ENCODE data around the gene ERCC1.

ERCC1 gene

DNA sequence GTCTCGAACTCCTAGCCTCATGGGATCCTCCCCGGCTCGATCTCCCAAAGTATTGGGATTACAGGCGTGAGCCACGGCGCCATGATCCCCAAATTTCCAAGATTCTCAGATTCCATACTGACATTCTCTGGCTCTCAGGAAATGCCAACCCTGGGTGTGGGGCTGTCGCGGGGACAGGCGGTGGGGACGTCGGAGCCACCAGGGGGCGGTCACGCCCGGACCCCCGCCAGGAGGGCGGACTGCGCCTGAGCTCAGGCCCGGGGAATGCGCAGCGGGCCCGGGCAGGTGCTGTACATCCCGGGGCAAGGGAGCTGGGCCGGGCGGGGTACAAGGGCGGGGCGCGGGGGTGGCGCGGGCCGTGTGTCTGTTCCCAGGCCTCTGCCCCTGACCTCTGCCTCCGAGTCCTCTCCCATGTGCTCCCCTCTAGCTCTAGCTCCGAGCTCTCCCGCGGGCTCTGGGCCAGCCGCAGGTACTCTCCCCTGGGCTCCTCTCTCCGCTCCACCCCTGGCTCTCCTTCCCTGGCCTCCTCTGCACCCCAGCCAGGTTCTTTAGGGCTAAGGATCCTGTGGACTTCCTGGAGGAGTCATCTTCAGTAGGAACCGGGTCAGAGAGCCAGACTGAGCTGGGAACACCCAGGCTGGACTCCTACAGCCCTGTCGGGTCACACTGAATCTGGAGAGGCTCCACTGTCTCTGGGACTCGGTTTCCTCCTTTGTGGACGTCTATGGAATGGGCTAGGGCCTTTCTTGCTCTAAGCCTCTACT, 21.2 kb downstream of the ERCC1 start:
- Histone ChIP-seq H3K9me3 (replicated peaks; ENCODE audit: low read length) (no peaks in the 10 kb centered on the region), H3K36me3 (ENCODE audit: insufficient read depth, low read length) (no peaks in the 10 kb centered on the region), H3K9ac (ENCODE audit: low read depth, low read length) (peak overlapping the region; percentile 97), H3K4me3 (ENCODE audit: low read length) (peak overlapping the region; percentile 41), H3K4me1 (ENCODE audit: control insufficient read depth, insufficient read depth, low read length) (peaks cover 44% of the 10 kb centered on the region), H3K4me2 (ENCODE audit: low read length) (peak overlapping the region; percentile 89), H3K27me3 (ENCODE audit: control insufficient read depth, insufficient read depth, low read length) (no peaks in the 10 kb centered on the region)

DNA sequence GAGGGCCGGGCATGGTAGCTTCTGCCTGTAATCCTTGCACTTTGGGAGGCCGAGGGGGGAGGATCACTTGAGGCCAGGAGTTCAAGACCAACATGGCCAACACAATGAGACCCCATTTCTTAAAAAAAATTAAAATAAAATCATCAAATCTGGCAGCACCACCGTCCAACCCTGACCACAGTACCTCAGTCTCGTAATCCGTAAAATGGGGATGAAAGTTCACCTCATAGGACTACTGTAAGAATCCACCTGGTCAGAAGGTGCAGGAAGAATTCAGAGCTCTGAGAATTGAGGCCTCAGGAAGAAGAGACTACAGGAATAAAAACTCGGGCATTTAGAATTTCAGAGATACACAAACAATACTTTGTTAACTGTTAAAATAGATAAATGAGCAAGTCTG, 21.9 kb downstream of the ERCC1 start:
- H3K9ac ChIP-seq (ENCODE audit: low read depth, low read length): no peak overlapping the region
- no peak overlapping the region for H3K4me3 ChIP-seq (ENCODE audit: low read length)
- H3K4me1 ChIP-seq (ENCODE audit: control insufficient read depth, insufficient read depth, low read length): peaks cover 42% of the 10 kb centered on the region
- no peaks in the 10 kb centered on the region for H3K9me3 ChIP-seq (replicated peaks; ENCODE audit: low read length)
- H3K27me3 ChIP-seq (ENCODE audit: control insufficient read depth, insufficient read depth, low read length): no peaks in the 10 kb centered on the region
- H3K36me3 ChIP-seq (ENCODE audit: insufficient read depth, low read length): no peaks in the 10 kb centered on the region
- H3K4me2 ChIP-seq (ENCODE audit: low read length): no peak overlapping the region

DNA sequence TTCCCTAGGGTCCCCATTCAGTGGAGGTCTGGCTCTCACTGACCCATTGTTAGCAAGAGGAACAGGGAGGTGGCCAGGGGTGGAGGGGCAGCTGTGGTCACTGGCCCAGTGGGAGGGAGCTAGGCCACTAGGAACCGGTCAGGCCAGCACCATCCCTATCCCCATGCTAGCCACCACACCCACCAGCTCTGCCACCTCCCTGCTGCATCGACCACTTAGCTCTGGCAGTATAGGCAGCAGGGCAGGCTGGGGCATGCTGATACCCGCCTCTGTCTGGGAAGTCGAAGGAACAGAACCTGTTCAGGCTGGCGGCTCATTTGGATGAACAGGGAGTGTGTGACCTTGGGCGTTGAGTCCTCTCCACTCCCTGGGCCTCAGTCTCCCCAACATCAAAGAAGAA, 23.5 kb downstream of the ERCC1 start:
- H3K9me3 ChIP-seq (replicated peaks; ENCODE audit: low read length): no peaks in the 10 kb centered on the region
- H3K36me3 ChIP-seq (ENCODE audit: insufficient read depth, low read length): no peaks in the 10 kb centered on the region
- no peaks in the 10 kb centered on the region for H3K27me3 ChIP-seq (ENCODE audit: control insufficient read depth, insufficient read depth, low read length)
- H3K9ac ChIP-seq (ENCODE audit: low read depth, low read length): no peak overlapping the region
- H3K4me1 ChIP-seq (ENCODE audit: control insufficient read depth, insufficient read depth, low read length): peaks cover 38% of the 10 kb centered on the region
- no peak overlapping the region for H3K4me2 ChIP-seq (ENCODE audit: low read length)
- no peak overlapping the region for H3K4me3 ChIP-seq (ENCODE audit: low read length)

DNA sequence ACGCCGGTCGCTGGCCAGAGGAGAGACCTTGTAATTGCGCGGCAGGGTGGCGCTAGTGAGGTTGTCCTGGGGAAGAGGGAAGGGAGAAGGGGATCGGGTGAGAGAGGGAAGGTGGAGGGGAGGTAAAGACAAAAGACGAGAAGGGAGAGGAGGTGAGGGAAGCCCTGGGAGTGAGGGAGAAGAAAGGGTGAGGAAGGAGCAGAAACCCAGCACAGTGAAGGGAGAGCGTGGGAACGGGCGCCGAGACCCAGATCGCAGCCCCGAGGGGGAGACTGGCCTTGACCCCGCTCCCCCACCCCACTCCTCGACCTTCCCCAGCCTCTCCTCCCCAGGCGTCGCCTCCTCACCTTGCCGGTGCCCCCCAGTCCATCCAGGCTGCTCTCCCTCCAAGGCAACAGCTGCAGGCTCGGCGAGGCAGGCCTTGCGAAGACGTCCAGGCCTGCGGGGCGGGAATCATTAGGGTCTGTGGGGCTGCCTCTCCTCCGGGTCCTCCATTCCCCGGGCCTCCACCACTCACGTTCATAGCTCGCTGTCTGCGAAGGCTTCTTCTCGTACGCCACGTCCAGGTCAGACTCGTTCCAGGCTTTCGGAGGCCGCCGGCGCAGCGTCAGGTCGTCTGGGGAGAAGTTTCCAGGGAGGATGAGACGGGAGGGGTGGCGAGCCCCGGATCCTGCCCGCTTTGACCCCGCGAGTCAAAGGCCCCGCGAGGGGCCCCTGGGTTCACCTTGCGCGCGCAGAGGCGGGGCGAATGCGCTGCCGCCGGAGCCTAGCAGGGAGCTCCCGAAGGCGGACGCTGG, 27.7 kb downstream of the ERCC1 start:
- Histone ChIP-seq H3K36me3 (ENCODE audit: insufficient read depth, low read length) (peaks cover 7% of the 10 kb centered on the region), H3K9ac (ENCODE audit: low read depth, low read length) (no peak overlapping the region), H3K27me3 (ENCODE audit: control insufficient read depth, insufficient read depth, low read length) (no peaks in the 10 kb centered on the region), H3K9me3 (replicated peaks; ENCODE audit: low read length) (no peaks in the 10 kb centered on the region), H3K4me3 (ENCODE audit: low read length) (no peak overlapping the region), H3K4me1 (ENCODE audit: control insufficient read depth, insufficient read depth, low read length) (peaks cover 7% of the 10 kb centered on the region), H3K4me2 (ENCODE audit: low read length) (no peak overlapping the region)

GRCh38 chr19:45391871-45392665, 31.6 kb downstream of the ERCC1 start:
- no peaks in the 10 kb centered on the region for H3K27me3 ChIP-seq (ENCODE audit: control insufficient read depth, insufficient read depth, low read length)
- no peak overlapping the region for H3K4me3 ChIP-seq (ENCODE audit: low read length)
- no peak overlapping the region for H3K4me2 ChIP-seq (ENCODE audit: low read length)
- H3K9ac ChIP-seq (ENCODE audit: low read depth, low read length): no peak overlapping the region
- H3K9me3 ChIP-seq (replicated peaks; ENCODE audit: low read length): no peaks in the 10 kb centered on the region
- no peaks in the 10 kb centered on the region for H3K4me1 ChIP-seq (ENCODE audit: control insufficient read depth, insufficient read depth, low read length)
- peaks cover 7% of the 10 kb centered on the region for H3K36me3 ChIP-seq (ENCODE audit: insufficient read depth, low read length)

DNA sequence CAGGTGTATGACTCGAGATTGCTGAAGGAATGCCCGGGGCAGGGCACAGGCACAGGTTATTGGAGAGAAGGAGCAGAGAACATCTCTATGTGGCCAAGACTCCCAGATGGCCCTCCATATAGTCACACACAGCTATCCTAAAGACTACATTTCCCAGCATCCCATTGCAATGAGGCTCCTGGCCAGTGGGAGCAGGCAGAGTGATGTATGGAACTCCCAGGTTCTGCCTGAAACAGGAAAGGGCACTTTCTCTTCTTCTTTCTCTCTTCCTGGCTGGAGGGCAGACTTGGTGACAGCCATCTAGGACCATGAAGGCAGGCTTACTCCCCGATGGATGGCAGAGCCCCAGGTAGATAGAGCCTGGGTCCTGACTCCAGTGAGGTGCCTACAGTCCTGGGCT, 32.4 kb downstream of the ERCC1 start:
- H3K4me1 ChIP-seq (ENCODE audit: control insufficient read depth, insufficient read depth, low read length): no peaks in the 10 kb centered on the region
- no peaks in the 10 kb centered on the region for H3K9me3 ChIP-seq (replicated peaks; ENCODE audit: low read length)
- H3K4me2 ChIP-seq (ENCODE audit: low read length): no peak overlapping the region
- no peaks in the 10 kb centered on the region for H3K27me3 ChIP-seq (ENCODE audit: control insufficient read depth, insufficient read depth, low read length)
- no peak overlapping the region for H3K4me3 ChIP-seq (ENCODE audit: low read length)
- H3K9ac ChIP-seq (ENCODE audit: low read depth, low read length): no peak overlapping the region
- peaks cover 7% of the 10 kb centered on the region for H3K36me3 ChIP-seq (ENCODE audit: insufficient read depth, low read length)

DNA sequence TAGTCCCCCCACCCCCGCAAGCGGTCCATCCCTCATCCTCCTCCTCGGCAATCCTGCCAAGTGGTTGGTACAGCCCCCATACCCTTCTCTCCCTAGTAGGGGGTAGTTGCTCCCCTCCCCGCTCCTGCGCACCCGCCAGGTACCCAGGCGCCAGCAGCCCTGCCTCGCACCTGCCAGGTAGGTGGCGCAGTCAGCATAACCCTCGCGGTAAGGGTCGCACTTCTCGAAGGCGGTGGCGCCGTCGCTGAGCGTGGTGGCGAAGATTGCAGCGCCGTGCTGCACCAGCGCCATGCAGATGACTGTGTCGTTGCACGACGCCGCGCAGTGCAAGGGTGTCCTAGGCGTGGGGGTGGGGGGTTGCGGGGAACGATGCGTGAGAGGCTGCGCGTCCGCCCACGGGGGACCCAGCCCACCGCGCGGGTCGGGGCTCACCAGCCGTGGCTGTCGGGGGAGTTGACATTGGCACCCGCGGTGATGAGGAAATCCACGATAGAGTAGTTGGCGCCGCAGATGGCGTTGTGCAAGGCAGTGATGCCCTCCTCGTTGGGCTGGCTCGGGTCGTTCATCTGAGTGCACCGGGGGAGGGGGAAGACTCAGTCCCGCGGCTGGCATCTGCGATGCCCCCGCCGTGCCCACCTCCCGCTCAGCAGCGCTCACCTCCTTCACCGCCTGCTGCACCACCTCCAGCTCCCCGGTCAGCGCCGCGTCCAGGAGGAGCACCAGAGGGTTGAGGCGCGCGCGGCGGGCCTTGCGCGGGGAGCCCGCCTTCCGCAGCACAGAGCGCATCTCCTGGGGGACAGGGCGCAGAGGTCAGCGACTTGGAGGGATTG, 38.1 kb downstream of the ERCC1 start:
- Histone ChIP-seq H3K4me1 (ENCODE audit: control insufficient read depth, insufficient read depth, low read length) (peaks cover 11% of the 10 kb centered on the region), H3K9ac (ENCODE audit: low read depth, low read length) (peak overlapping the region; percentile 18), H3K4me3 (ENCODE audit: low read length) (peak overlapping the region; percentile 51), H3K9me3 (replicated peaks; ENCODE audit: low read length) (no peaks in the 10 kb centered on the region), H3K4me2 (ENCODE audit: low read length) (peak overlapping the region; percentile 70), H3K27me3 (ENCODE audit: control insufficient read depth, insufficient read depth, low read length) (no peaks in the 10 kb centered on the region), H3K36me3 (ENCODE audit: insufficient read depth, low read length) (no peaks in the 10 kb centered on the region)

- Histone ChIP-seq H3K4me3 (ENCODE audit: low read length) (no peak overlapping the region), H3K9me3 (replicated peaks; ENCODE audit: low read length) (no peaks in the 10 kb centered on the region), H3K36me3 (ENCODE audit: insufficient read depth, low read length) (no peaks in the 10 kb centered on the region), H3K4me1 (ENCODE audit: control insufficient read depth, insufficient read depth, low read length) (peaks cover 30% of the 10 kb centered on the region), H3K4me2 (ENCODE audit: low read length) (no peak overlapping the region), H3K27me3 (ENCODE audit: control insufficient read depth, insufficient read depth, low read length) (no peaks in the 10 kb centered on the region), H3K9ac (ENCODE audit: low read depth, low read length) (no peak overlapping the region)
Measured at GRCh38 chr19:45382426-45382825, 41.3 kb downstream of the ERCC1 start.

GRCh38 chr19:45380107-45380506, 43.6 kb downstream of the ERCC1 start:
- H3K4me1 ChIP-seq (ENCODE audit: control insufficient read depth, insufficient read depth, low read length): peaks cover 29% of the 10 kb centered on the region
- no peaks in the 10 kb centered on the region for H3K9me3 ChIP-seq (replicated peaks; ENCODE audit: low read length)
- no peaks in the 10 kb centered on the region for H3K36me3 ChIP-seq (ENCODE audit: insufficient read depth, low read length)
- peak overlapping the region; percentile 58 for H3K9ac ChIP-seq (ENCODE audit: low read depth, low read length)
- no peak overlapping the region for H3K4me3 ChIP-seq (ENCODE audit: low read length)
- no peak overlapping the region for H3K4me2 ChIP-seq (ENCODE audit: low read length)
- no peaks in the 10 kb centered on the region for H3K27me3 ChIP-seq (ENCODE audit: control insufficient read depth, insufficient read depth, low read length)

- H3K9me3 ChIP-seq (replicated peaks; ENCODE audit: low read length): no peaks in the 10 kb centered on the region
- peak overlapping the region; percentile 24 for H3K4me2 ChIP-seq (ENCODE audit: low read length)
- H3K9ac ChIP-seq (ENCODE audit: low read depth, low read length): peak overlapping the region; percentile 73
- no peaks in the 10 kb centered on the region for H3K36me3 ChIP-seq (ENCODE audit: insufficient read depth, low read length)
- H3K4me1 ChIP-seq (ENCODE audit: control insufficient read depth, insufficient read depth, low read length): peaks cover 39% of the 10 kb centered on the region
- no peak overlapping the region for H3K4me3 ChIP-seq (ENCODE audit: low read length)
- H3K27me3 ChIP-seq (ENCODE audit: control insufficient read depth, insufficient read depth, low read length): no peaks in the 10 kb centered on the region
Measured at GRCh38 chr19:45376045-45376724, 47.5 kb downstream of the ERCC1 start.
